A673 (cell line): ENCODE results near the gene TBC1D20. TPM values are rescaled to one million over a fixed set of nuclear protein-coding genes. Genes with fewer than 3 reads are reported as not detected.
A peak's percentile ranks its signal among the peaks of the same experiment; 100 is the strongest.

Source experiments
- BruUV-seq: library from RNA; stranded (reverse); fragments of 400-500 nt; replicated peaks from 2 replicates; lab custom pipeline; 2021; lab: Mats Ljungman, UMichigan
- CTCF ChIA-PET: fragments of 300-600 bp; sonication (Branson Sonifier 250); formaldehyde crosslinking; loops from one replicate; lab custom pipeline; 2022; ENCODE audit warnings: antibody characterized with exemption; lab: Charles Lee
- POLR2A ChIA-PET: fragments of 300-600 bp; sonication (Branson Sonifier 250); formaldehyde crosslinking; loops from one replicate; lab custom pipeline; 2022; ENCODE audit warnings: antibody characterized with exemption; ENCODE audit not compliant: low non-redundant PET; lab: Charles Lee
- DNase-seq: peaks from one replicate; pipeline ENCODE4 v3.0.0-alpha.2; 2015; ENCODE audit warnings: low spot score
- H3K27ac ChIP-seq: fragments of 200-600 bp; sonication (generic); 2 replicates; pipeline ENCODE4 v1.5.1; 2016; ENCODE audit warnings: mixed run types, low read depth, mild to moderate bottlenecking, mixed read lengths, antibody characterized with exemption, low read length; ENCODE audit not compliant: poor library complexity, severe bottlenecking
- H3K27me3 ChIP-seq: fragments of 200-600 bp; sonication (generic); replicated peaks from 2 replicates; pipeline ENCODE4 v1.6.1; 2017; ENCODE audit warnings: mixed run types, low read depth, mild to moderate bottlenecking, mixed read lengths, antibody characterized with exemption, low read length; ENCODE audit not compliant: insufficient read depth, poor library complexity
- H3K36me3 ChIP-seq: fragments of 200-600 bp; sonication (generic); 2 replicates; pipeline ENCODE4 v1.6.1; 2016; ENCODE audit warnings: mixed run types, mild to moderate bottlenecking, mixed read lengths, antibody characterized with exemption, low read length; ENCODE audit not compliant: insufficient read depth, poor library complexity, severe bottlenecking
- H3K4me1 ChIP-seq: fragments of 200-600 bp; sonication (generic); 2 replicates; pipeline ENCODE4 v1.6.1; 2017; ENCODE audit warnings: mixed run types, mild to moderate bottlenecking, mixed read lengths, antibody characterized with exemption, low read length; ENCODE audit not compliant: insufficient read depth, poor library complexity, severe bottlenecking
- H3K4me3 ChIP-seq: fragments of 200-600 bp; sonication (generic); 2 replicates; pipeline ENCODE4 v1.5.1; 2016; ENCODE audit warnings: low read depth, mixed run types, mild to moderate bottlenecking, mixed read lengths, low read length; ENCODE audit not compliant: poor library complexity, severe bottlenecking
- H3K9me3 ChIP-seq: fragments of 200-600 bp; sonication (generic); 2 replicates; pipeline ENCODE4 v1.6.1; 2016; ENCODE audit warnings: mixed run types, low read depth, mild to moderate bottlenecking, mixed read lengths, antibody characterized with exemption, low read length; ENCODE audit not compliant: poor library complexity, severe bottlenecking
- EZH2 ChIP-seq: fragments of 200-600 bp; sonication (generic); IDR thresholded peaks from 2 replicates; pipeline ENCODE4 v1.6.1; 2017; ENCODE audit warnings: borderline replicate concordance, low read depth, mild to moderate bottlenecking, mixed read lengths, antibody characterized with exemption, low read length; ENCODE audit not compliant: poor library complexity, severe bottlenecking
- intact Hi-C: fragments of 100-400 bp; cut with micrococcal nuclease; formaldehyde crosslinking; loops from one replicate; pipeline ENCODE4 v1.10.0; 2022; ENCODE audit not compliant: unreplicated experiment
- total RNA-seq: library from RNA; stranded (reverse); gene quantifications from 2 replicates; pipeline ENCODE4 v1.2.3, GENCODE V29; 2021
- TF ChIP-seq, protein P1 (sequence below): fragments of 300-800, 200-600 bp; sonication (generic); conservative IDR thresholded peaks from 2 replicates; pipeline ENCODE4 v1.5.1; 2017; ENCODE audit warnings: low read depth, mild to moderate bottlenecking, antibody characterized with exemption, low read length, moderate library complexity, mixed read lengths

The TBC1D20 gene
- total RNA-seq, 1 experiment from 2014 or later: 34.3 TPM

- Histone ChIP-seq H3K4me3 (no peak overlapping the region), H3K27me3 (no peaks in the 10 kb centered on the region), H3K36me3 (peaks cover 28% of the 10 kb centered on the region), H3K27ac (no peak overlapping the region), H3K4me1 (peaks cover 3% of the 10 kb centered on the region), H3K9me3 (peaks cover 6% of the 10 kb centered on the region)
- no TSS peak for BruUV-seq
- TF ChIP-seq, protein P1, sequence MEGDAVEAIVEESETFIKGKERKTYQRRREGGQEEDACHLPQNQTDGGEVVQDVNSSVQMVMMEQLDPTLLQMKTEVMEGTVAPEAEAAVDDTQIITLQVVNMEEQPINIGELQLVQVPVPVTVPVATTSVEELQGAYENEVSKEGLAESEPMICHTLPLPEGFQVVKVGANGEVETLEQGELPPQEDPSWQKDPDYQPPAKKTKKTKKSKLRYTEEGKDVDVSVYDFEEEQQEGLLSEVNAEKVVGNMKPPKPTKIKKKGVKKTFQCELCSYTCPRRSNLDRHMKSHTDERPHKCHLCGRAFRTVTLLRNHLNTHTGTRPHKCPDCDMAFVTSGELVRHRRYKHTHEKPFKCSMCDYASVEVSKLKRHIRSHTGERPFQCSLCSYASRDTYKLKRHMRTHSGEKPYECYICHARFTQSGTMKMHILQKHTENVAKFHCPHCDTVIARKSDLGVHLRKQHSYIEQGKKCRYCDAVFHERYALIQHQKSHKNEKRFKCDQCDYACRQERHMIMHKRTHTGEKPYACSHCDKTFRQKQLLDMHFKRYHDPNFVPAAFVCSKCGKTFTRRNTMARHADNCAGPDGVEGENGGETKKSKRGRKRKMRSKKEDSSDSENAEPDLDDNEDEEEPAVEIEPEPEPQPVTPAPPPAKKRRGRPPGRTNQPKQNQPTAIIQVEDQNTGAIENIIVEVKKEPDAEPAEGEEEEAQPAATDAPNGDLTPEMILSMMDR: no peak
- no peak for TF ChIP-seq EZH2
- intact Hi-C loops: no loop called here
- ChIA-PET CTCF (no interaction called here), POLR2A (interaction anchor here (0.6 kb wide), 1 partner anchor 23 kb away, joined by 3 read pairs; no protein-coding TSS in a partner anchor)
- DNase-seq: no peak
These were observed 48.2 kb downstream of the TBC1D20 start for GRCh38 chr20:414161-414560.

DNA sequence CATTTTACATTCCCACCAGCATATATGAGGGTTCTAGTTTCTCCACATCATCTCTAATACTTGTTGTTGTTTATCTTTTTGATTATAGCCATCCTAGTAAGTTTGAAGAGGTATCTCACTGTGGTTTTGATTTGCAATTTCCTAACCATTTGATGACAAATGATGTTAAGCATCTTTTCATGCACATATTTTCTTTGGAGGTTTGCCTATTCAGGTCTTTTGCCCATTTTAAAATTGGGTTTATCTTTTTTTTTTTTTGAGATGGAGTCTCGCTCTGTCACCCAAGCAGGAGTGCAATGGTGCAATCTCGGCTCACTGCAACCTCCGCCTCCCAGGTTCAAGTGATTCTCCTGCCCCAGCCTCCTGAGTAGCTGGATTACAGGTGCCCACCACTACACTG is 50.3 kb downstream of the TBC1D20 start:
- BruUV-seq: no TSS peak
- intact Hi-C loops: no loop called here
- H3K4me1 ChIP-seq: peaks cover 9% of the 10 kb centered on the region
- ChIA-PET CTCF (no interaction called here), POLR2A (no interaction called here)
- H3K36me3 ChIP-seq: peaks cover 20% of the 10 kb centered on the region
- H3K9me3 ChIP-seq: peaks cover 6% of the 10 kb centered on the region
- TF ChIP-seq EZH2: no peak
- TF ChIP-seq, protein P1: no peak
- no peak for DNase-seq
- H3K4me3 ChIP-seq: no peak overlapping the region
- no peaks in the 10 kb centered on the region for H3K27me3 ChIP-seq
- H3K27ac ChIP-seq: no peak overlapping the region

- intact Hi-C loops: no loop called here
- H3K9me3 ChIP-seq: peaks cover 6% of the 10 kb centered on the region
- H3K4me1 ChIP-seq: peaks cover 9% of the 10 kb centered on the region
- no peak for DNase-seq
- TSS peak; percentile 35 for BruUV-seq
- ChIA-PET CTCF (no interaction called here), POLR2A (no interaction called here)
- H3K27ac ChIP-seq: no peak overlapping the region
- peaks cover 20% of the 10 kb centered on the region for H3K36me3 ChIP-seq
- no peak for TF ChIP-seq EZH2
- TF ChIP-seq, protein P1: no peak
- peak overlapping the region; percentile 100 for H3K4me3 ChIP-seq
- no peaks in the 10 kb centered on the region for H3K27me3 ChIP-seq
These were observed 52.4 kb downstream of the TBC1D20 start for GRCh38 chr20:409697-410559.
